Vagina (tissue), 2 donors: ENCODE data around the gene RPL10. TPM values are rescaled to one million over a fixed set of nuclear protein-coding genes. Genes with fewer than 3 reads are reported as not detected.

Source experiments
- DNase-seq, 2 donors: peaks; one replicate each; pipeline ENCODE4 v3.0.0-alpha.2; 2017; ENCODE audit errors: extremely low spot score in 2 of 2
- H3K27ac ChIP-seq: fragments of 200-600 bp; sonication (generic); one replicate; pipeline ENCODE4 v1.5.1; 2019
- H3K27me3 ChIP-seq: fragments of 200-600 bp; sonication (generic); one replicate; pipeline ENCODE4 v1.5.1; 2019
- H3K36me3 ChIP-seq, 2 donors: fragments of 200-600 bp; sonication (generic); one replicate each; pipeline ENCODE4 v1.5.1; 2017 to 2019
- H3K4me1 ChIP-seq: fragments of 200-600 bp; sonication (generic); one replicate; pipeline ENCODE4 v1.5.1; 2019
- H3K4me3 ChIP-seq, 2 donors: fragments of 200-600 bp; sonication (generic); 1 replicate in 1 of 2; 2 replicates in 1 of 2; pipeline ENCODE4 v1.5.1; 2016 to 2019
- H3K9me3 ChIP-seq: fragments of 200-600 bp; sonication (generic); one replicate; pipeline ENCODE4 v1.5.1; 2019
- CTCF ChIP-seq, 3 experiments: fragments of 450-650 bp in 2 of 3; fragments of 200-600 bp in 1 of 3; sonication (generic) in 1 of 3; IDR thresholded peaks; one replicate each; pipeline ENCODE4 v1.5.1; 2017 to 2019; ENCODE audit warnings: antibody characterized with exemption in 3 of 3, mild to moderate bottlenecking in 2 of 3, moderate library complexity in 2 of 3
- POLR2A ChIP-seq, 2 donors: fragments of 450-650 bp; IDR thresholded peaks; one replicate each; pipeline ENCODE4 v1.6.1; 2017; ENCODE audit warnings: antibody characterized with exemption in 2 of 2, mild to moderate bottlenecking in 2 of 2, moderate library complexity in 2 of 2
- POLR2AphosphoS5 ChIP-seq, 2 donors: sonication (generic); formaldehyde crosslinking; IDR thresholded peaks; one replicate each; pipeline ENCODE4 v1.9.0; 2017; ENCODE audit warnings: antibody characterized with exemption in 2 of 2, mild to moderate bottlenecking in 2 of 2, low read depth in 1 of 2; ENCODE audit not compliant: insufficient read depth in 1 of 2
- intact Hi-C: fragments of 100-400 bp; cut with DNase I; formaldehyde crosslinking; loops from one replicate; pipeline ENCODE4 v1.15.1; 2023
- total RNA-seq: library from RNA; depleted of rRNA; stranded (reverse); fragments of >200 nt; gene quantifications from one replicate; pipeline ENCODE4 v1.2.3, GENCODE V29; 2016

The RPL10 gene
- total RNA-seq, 1 donor from 2014 or later = 3,948 TPM

GRCh38 chrX:154436983-154437752, 39.0 kb downstream of the RPL10 start, which contains the start of gene GDI1:
Gene GDI1, plus strand, starts transcription at chrX:154437154. Its CDS starts 101 bp downstream, at chrX:154437255.
- intact Hi-C loops = no loop called here
- Histone ChIP-seq H3K4me3 (peak within 1 kb of the TSS; percentile 58 to 74), H3K27me3 (no peaks in the 10 kb centered on the region), H3K36me3 (peaks cover 0 to 13% of the 10 kb centered on the region in 2 donors), H3K4me1 (peaks cover 16% of the 10 kb centered on the region), H3K9me3 (no peaks in the 10 kb centered on the region), H3K27ac (peak within 1 kb of the TSS; percentile 91)
- TF ChIP-seq POLR2AphosphoS5 (IDR thresholded peaks at IDR 0.05; ENCODE audit: insufficient read depth in 1 of 2, low read depth in 1 of 2) (peak in 1 of 2 donors; percentile 73), POLR2A (IDR thresholded peaks at IDR 0.05) (peak in 1 of 2 donors; percentile 57), CTCF (IDR thresholded peaks at IDR 0.05) (no peak)
- no peak for DNase-seq

- Histone ChIP-seq H3K9me3 (no peaks in the 10 kb centered on the region), H3K27me3 (no peaks in the 10 kb centered on the region), H3K4me3 (peak overlapping the region; percentile 58 to 74), H3K36me3 (peaks cover 0 to 12% of the 10 kb centered on the region in 2 donors), H3K4me1 (peaks cover 20% of the 10 kb centered on the region), H3K27ac (peak overlapping the region; percentile 91)
- intact Hi-C loops = no loop called here
- DNase-seq = no peak
- TF ChIP-seq POLR2AphosphoS5 (IDR thresholded peaks at IDR 0.05; ENCODE audit: insufficient read depth in 1 of 2, low read depth in 1 of 2) (no peak), CTCF (IDR thresholded peaks at IDR 0.05) (no peak), POLR2A (IDR thresholded peaks at IDR 0.05) (no peak)
These were observed 40.1 kb downstream of the RPL10 start for GRCh38 chrX:154437971-154438893.

GRCh38 chrX:154439841-154440240, 41.7 kb downstream of the RPL10 start:
- Histone ChIP-seq H3K36me3 (peaks cover 0 to 12% of the 10 kb centered on the region in 2 donors), H3K4me1 (peaks cover 31% of the 10 kb centered on the region), H3K27ac (no peak overlapping the region), H3K4me3 (no peak overlapping the region), H3K27me3 (no peaks in the 10 kb centered on the region), H3K9me3 (no peaks in the 10 kb centered on the region)
- no peak for TF ChIP-seq POLR2A (IDR thresholded peaks at IDR 0.05)
- TF ChIP-seq CTCF (IDR thresholded peaks at IDR 0.05) = no peak
- TF ChIP-seq POLR2AphosphoS5 (IDR thresholded peaks at IDR 0.05; ENCODE audit: insufficient read depth in 1 of 2, low read depth in 1 of 2) = no peak
- no peak for DNase-seq
- intact Hi-C loops = no loop called here

GRCh38 chrX:154440623-154441357, 42.6 kb downstream of the RPL10 start:
- H3K27me3 ChIP-seq = no peaks in the 10 kb centered on the region
- intact Hi-C loops = no loop called here
- no peaks in the 10 kb centered on the region for H3K9me3 ChIP-seq
- H3K4me1 ChIP-seq = peaks cover 39% of the 10 kb centered on the region
- TF ChIP-seq CTCF (IDR thresholded peaks at IDR 0.05) (no peak), POLR2A (IDR thresholded peaks at IDR 0.05) (no peak), POLR2AphosphoS5 (IDR thresholded peaks at IDR 0.05; ENCODE audit: insufficient read depth in 1 of 2, low read depth in 1 of 2) (no peak)
- peaks cover 0 to 12% of the 10 kb centered on the region in 2 donors for H3K36me3 ChIP-seq
- no peak for DNase-seq
- no peak overlapping the region for H3K27ac ChIP-seq
- H3K4me3 ChIP-seq = no peak overlapping the region
